ENCODE data around the gene TMEM88. TPM values are rescaled to one million over a fixed set of nuclear protein-coding genes. Genes with fewer than 3 reads are reported as not detected.

The TMEM88 gene
- total RNA-seq, 1 experiment from 2014 or later: 1.5 TPM

DNA sequence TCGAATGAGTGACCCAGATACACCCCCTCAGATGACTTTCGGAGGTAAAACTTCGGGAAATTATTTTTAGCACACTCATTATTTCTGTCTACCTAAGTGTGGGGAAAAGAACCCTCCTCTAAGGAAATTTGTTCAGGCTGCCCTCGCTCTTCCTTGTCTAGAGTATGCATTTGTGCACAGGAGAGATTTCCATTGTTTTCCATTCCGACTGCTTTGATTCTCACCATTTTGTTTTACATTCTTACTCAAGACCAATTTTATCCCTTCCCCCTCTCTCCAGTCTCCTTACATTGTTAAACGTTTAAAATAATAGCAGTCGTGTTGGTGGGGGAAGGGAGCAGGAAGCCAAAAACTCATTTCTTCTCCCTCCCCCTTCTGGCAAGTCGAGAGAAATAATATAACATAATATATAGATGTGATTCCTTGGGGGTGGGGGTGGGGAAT is 32.2 kb downstream of the TMEM88 start:
- peaks cover 10% of the 10 kb centered on the region; the same call in 1 of the 2 replicates for H3K36me3 ChIP-seq (ENCODE audit: low read depth, low read length)
- H3K4me3 ChIP-seq (ENCODE audit: low read length): peak overlapping the region; percentile 94
- ChIA-PET POLR2A (ENCODE audit: unreplicated experiment) (no interaction called here), CTCF (no interaction called here)
- peak overlapping the region; percentile 76 for H3K9ac ChIP-seq (ENCODE audit: low read length)
- TSS peak; percentile 39 for BruUV-seq (replicated peaks)
- H3K27me3 ChIP-seq (ENCODE audit: low read length): no peaks in the 10 kb centered on the region
- no peak for TF ChIP-seq EZH2 (IDR thresholded peaks at IDR 0.05; ENCODE audit: low read length, unreplicated experiment)
- TF ChIP-seq, protein P1, sequence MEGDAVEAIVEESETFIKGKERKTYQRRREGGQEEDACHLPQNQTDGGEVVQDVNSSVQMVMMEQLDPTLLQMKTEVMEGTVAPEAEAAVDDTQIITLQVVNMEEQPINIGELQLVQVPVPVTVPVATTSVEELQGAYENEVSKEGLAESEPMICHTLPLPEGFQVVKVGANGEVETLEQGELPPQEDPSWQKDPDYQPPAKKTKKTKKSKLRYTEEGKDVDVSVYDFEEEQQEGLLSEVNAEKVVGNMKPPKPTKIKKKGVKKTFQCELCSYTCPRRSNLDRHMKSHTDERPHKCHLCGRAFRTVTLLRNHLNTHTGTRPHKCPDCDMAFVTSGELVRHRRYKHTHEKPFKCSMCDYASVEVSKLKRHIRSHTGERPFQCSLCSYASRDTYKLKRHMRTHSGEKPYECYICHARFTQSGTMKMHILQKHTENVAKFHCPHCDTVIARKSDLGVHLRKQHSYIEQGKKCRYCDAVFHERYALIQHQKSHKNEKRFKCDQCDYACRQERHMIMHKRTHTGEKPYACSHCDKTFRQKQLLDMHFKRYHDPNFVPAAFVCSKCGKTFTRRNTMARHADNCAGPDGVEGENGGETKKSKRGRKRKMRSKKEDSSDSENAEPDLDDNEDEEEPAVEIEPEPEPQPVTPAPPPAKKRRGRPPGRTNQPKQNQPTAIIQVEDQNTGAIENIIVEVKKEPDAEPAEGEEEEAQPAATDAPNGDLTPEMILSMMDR (conservative IDR thresholded peaks at IDR 0.05; ENCODE audit: low read depth, low read length): 0 out of 2 replicates have a peak, but pooled peaks have one; percentile 10
- H3K27ac ChIP-seq (ENCODE audit: low read length): peak overlapping the region; percentile 96
- H4K20me1 ChIP-seq (ENCODE audit: low read length): no peaks in the 10 kb centered on the region
- H3K4me1 ChIP-seq (ENCODE audit: insufficient read depth, low read length): peaks cover 29% of the 10 kb centered on the region
- ATAC-seq (peak; percentile 19), DNase-seq (no peak)
- H3K9me3 ChIP-seq (ENCODE audit: low read length): no peaks in the 10 kb centered on the region
- H3F3A ChIP-seq (ENCODE audit: low read length, unreplicated experiment): peaks cover 11% of the 10 kb centered on the region
- H2AFZ ChIP-seq (ENCODE audit: low read length): peak overlapping the region; percentile 55
- peak overlapping the region; percentile 95 for H3K4me2 ChIP-seq (ENCODE audit: low read length)
- peaks cover 39% of the 10 kb centered on the region for H3K79me2 ChIP-seq (ENCODE audit: low read length)
- intact Hi-C loops (cut with micrococcal nuclease): loop anchor here (1.0 to 2.0 kb wide), 3 partner anchors 24 to 232 kb away; partner anchors contain the start of genes ALOXE3 and CNTROB
- H3K9me2 ChIP-seq (replicated peaks; ENCODE audit: low read length): no peaks in the 10 kb centered on the region

DNA sequence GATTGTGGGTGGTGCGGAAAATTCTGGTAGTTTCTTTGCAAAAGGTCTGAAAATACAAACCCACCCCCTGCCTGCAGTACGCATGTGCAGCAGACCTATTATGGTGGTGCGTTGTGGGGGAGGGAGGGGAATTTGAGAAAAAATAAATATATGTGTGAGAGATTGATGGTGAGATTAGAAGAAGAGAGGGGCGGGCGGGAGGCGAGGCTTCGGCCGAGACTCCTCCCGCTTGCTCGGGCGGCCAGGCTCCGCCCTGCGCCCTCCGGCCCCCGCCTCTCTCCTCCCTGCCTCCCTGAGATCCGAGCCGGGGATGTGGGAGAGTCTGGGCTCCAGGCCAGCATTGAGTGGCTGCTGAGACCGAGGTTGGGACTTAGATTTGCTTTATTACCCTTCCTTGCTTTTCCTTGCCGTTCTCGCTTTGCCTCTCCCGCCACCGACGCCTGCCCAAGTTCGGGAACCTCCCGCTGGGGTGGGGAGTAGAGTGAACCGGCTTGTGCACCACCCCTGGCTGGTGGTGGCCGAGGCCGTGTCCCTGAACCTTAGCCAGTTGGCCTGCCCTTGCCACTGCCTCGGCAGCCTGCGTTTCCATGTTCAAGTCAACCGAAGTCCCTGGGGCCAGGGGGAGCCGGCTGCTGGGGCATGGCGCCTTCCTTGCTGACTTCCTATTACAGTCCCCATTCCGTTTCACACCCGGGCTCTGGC is 32.8 kb downstream of the TMEM88 start:
- Histone ChIP-seq H3K27ac (ENCODE audit: low read length) (peak overlapping the region; percentile 96), H3K4me2 (ENCODE audit: low read length) (peak overlapping the region; percentile 95), H3K9me2 (replicated peaks; ENCODE audit: low read length) (no peaks in the 10 kb centered on the region), H3K4me1 (ENCODE audit: insufficient read depth, low read length) (peaks cover 29% of the 10 kb centered on the region), H3F3A (ENCODE audit: low read length, unreplicated experiment) (peaks cover 11% of the 10 kb centered on the region), H3K9me3 (ENCODE audit: low read length) (no peaks in the 10 kb centered on the region), H3K9ac (ENCODE audit: low read length) (peak overlapping the region; percentile 87), H3K79me2 (ENCODE audit: low read length) (peaks cover 39% of the 10 kb centered on the region), H4K20me1 (ENCODE audit: low read length) (no peaks in the 10 kb centered on the region), H3K27me3 (ENCODE audit: low read length) (no peaks in the 10 kb centered on the region), H3K4me3 (ENCODE audit: low read length) (peak overlapping the region; percentile 94), H2AFZ (ENCODE audit: low read length) (peak overlapping the region; percentile 66), H3K36me3 (ENCODE audit: low read depth, low read length) (peaks cover 10% of the 10 kb centered on the region; the same call in 1 of the 2 replicates)
- peak; percentile 93 for DNase-seq
- BruUV-seq (replicated peaks): no TSS peak
- intact Hi-C loops (cut with micrococcal nuclease): loop anchor here (1.0 to 2.0 kb wide), 3 partner anchors 25 to 231 kb away; partner anchors contain the start of genes ALOXE3 and CNTROB
- POLR2A ChIA-PET (ENCODE audit: unreplicated experiment): no interaction called here
- CTCF ChIA-PET: no interaction called here
- peak; percentile 75 for ATAC-seq
- TF ChIP-seq EZH2phosphoT487 (IDR thresholded peaks at IDR 0.05; ENCODE audit: borderline replicate concordance, low read length) (no peak), EZH2 (IDR thresholded peaks at IDR 0.05; ENCODE audit: low read length, unreplicated experiment) (no peak)
- TF ChIP-seq, protein P1 (conservative IDR thresholded peaks at IDR 0.05; ENCODE audit: low read depth, low read length): no peak

Data from PC-3 (cell line).